Measurements from ENCODE around the gene SLC7A4. TPM values are rescaled to one million over a fixed set of nuclear protein-coding genes. Genes with fewer than 3 reads are reported as not detected.

SLC7A4 gene
- 0.27 and 0.29 TPM in 2 replicates for polyA plus RNA-seq (2011; rRNA removed)
- polyA minus RNA-seq (2011; rRNA and poly(A)+ RNA removed): 0.10 and 0.33 TPM in 2 replicates

- POLR2A ChIA-PET: no interaction called here
- TF ChIP-seq, protein P1, sequence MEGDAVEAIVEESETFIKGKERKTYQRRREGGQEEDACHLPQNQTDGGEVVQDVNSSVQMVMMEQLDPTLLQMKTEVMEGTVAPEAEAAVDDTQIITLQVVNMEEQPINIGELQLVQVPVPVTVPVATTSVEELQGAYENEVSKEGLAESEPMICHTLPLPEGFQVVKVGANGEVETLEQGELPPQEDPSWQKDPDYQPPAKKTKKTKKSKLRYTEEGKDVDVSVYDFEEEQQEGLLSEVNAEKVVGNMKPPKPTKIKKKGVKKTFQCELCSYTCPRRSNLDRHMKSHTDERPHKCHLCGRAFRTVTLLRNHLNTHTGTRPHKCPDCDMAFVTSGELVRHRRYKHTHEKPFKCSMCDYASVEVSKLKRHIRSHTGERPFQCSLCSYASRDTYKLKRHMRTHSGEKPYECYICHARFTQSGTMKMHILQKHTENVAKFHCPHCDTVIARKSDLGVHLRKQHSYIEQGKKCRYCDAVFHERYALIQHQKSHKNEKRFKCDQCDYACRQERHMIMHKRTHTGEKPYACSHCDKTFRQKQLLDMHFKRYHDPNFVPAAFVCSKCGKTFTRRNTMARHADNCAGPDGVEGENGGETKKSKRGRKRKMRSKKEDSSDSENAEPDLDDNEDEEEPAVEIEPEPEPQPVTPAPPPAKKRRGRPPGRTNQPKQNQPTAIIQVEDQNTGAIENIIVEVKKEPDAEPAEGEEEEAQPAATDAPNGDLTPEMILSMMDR (IDR thresholded peaks at IDR 0.05; ENCODE audit: insufficient read depth, low read depth, low read length): no peak
- H3K4me3 ChIP-seq (ENCODE audit: low read depth, low read length): peak within 1 kb of the TSS; percentile 7; the same call in 1 of the 2 replicates
These were observed at the start of gene SLC7A4 for GRCh38 chr22:21032037-21032867. TSS of gene SLC7A4 (minus strand) at chr22:21032561. CDS start at chr22:21031812, 749 bp downstream.

DNA sequence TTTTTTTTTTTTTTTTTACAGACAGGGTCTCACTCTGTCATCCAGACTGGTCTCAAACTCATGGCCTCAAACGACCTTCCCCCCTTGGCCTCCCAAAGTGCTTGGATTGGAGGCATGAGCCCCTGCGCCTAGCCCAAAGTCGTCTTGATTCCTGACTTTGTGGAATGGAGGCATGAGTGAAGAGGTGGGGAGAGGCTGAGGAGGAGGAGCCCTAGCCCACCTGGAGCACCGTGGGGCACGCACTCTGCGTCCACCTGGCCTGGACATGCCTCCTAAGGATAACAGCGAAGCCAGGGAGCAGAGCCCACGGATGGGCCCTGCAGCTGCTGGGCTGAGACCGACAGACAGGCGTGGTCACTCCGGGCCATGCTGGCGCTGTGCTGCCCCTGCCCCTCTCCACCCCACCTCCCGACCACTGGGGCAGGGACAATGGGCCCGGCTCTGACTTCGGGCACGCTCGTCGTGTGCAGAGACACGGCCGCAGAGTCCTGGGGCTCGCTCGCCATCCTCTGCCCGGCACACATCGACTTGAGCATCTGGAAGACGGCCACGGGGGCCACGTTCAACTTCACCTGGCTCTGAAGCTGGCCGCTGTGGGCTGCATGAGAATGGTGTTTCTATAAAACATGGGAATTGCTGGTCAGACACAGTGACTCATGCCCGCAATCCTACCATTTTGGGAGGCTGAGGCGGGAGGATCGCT, 48.2 kb upstream of the SLC7A4 start:
- CTCF ChIA-PET: no interaction called here
- POLR2A ChIA-PET: no interaction called here

More at GRCh38 chr22:21032037-21032867, at the start of gene SLC7A4:
- CTCF ChIA-PET: interaction anchor here (1.0 to 2.3 kb wide), 2 partner anchors 11 to 12 kb away, joined by 3 to 14 read pairs; no protein-coding TSS in a partner anchor
- Histone ChIP-seq H3K27me3 (ENCODE audit: control insufficient read depth, insufficient read depth, low read length) (peaks cover 4% of the 10 kb centered on the region; the same call in 1 of the 2 replicates), H3K36me3 (ENCODE audit: control insufficient read depth, insufficient read depth, low read length) (no peaks in the 10 kb centered on the region)
- no peak for DNase-seq (ENCODE audit: low read depth)

DNA sequence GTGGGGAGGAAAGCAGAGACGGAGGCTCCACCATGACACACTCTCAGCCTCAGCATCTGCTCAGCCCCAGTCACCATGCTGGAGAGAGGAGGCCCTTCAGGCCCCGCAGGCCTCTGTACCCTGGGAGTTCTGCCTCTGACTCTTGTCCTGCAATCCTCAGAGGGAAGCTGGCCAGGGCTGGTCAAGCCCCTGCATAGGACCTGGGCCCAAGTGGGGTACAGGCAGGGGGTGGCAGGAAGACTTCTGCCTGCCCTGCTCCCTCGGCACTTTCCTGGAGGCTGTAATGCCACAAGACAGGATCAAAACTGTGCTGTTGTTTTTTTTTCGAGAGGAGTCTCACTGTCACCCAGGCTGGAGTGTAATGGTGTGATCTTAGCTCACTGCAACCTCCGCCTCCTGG, 47.1 kb upstream of the SLC7A4 start:
- no peak for DNase-seq (ENCODE audit: low read depth)
- H3K36me3 ChIP-seq (ENCODE audit: control insufficient read depth, insufficient read depth, low read length): no peaks in the 10 kb centered on the region
- CTCF ChIA-PET: no interaction called here
- POLR2A ChIA-PET: no interaction called here
- no peaks in the 10 kb centered on the region for H3K27me3 ChIP-seq (ENCODE audit: control insufficient read depth, insufficient read depth, low read length)
- H3K4me3 ChIP-seq (ENCODE audit: low read depth, low read length): no peak overlapping the region
- TF ChIP-seq, protein P1 (IDR thresholded peaks at IDR 0.05; ENCODE audit: insufficient read depth, low read depth, low read length): no peak

More for the DNA sequence above, 48.2 kb upstream of the SLC7A4 start:
- TF ChIP-seq, protein P1 (IDR thresholded peaks at IDR 0.05; ENCODE audit: insufficient read depth, low read depth, low read length): no peak
- DNase-seq (ENCODE audit: low read depth): no peak
- no peak overlapping the region for H3K4me3 ChIP-seq (ENCODE audit: low read depth, low read length)
- no peaks in the 10 kb centered on the region for H3K27me3 ChIP-seq (ENCODE audit: control insufficient read depth, insufficient read depth, low read length)
- no peaks in the 10 kb centered on the region for H3K36me3 ChIP-seq (ENCODE audit: control insufficient read depth, insufficient read depth, low read length)

- POLR2A ChIA-PET: no interaction called here
- CTCF ChIA-PET: no interaction called here
- no peak for DNase-seq (ENCODE audit: low read depth)
- TF ChIP-seq, protein P1 (IDR thresholded peaks at IDR 0.05; ENCODE audit: insufficient read depth, low read depth, low read length): no peak
- Histone ChIP-seq H3K4me3 (ENCODE audit: low read depth, low read length) (no peak overlapping the region), H3K27me3 (ENCODE audit: control insufficient read depth, insufficient read depth, low read length) (no peaks in the 10 kb centered on the region), H3K36me3 (ENCODE audit: control insufficient read depth, insufficient read depth, low read length) (no peaks in the 10 kb centered on the region)
These were observed 46.6 kb upstream of the SLC7A4 start for GRCh38 chr22:21078916-21079315.

GRCh38 chr22:21077884-21078508, 45.6 kb upstream of the SLC7A4 start:
- TF ChIP-seq, protein P1 (IDR thresholded peaks at IDR 0.05; ENCODE audit: insufficient read depth, low read depth, low read length): no peak
- H3K36me3 ChIP-seq (ENCODE audit: control insufficient read depth, insufficient read depth, low read length): no peaks in the 10 kb centered on the region
- no peaks in the 10 kb centered on the region for H3K27me3 ChIP-seq (ENCODE audit: control insufficient read depth, insufficient read depth, low read length)
- H3K4me3 ChIP-seq (ENCODE audit: low read depth, low read length): no peak overlapping the region
- POLR2A ChIA-PET: no interaction called here
- no peak for DNase-seq (ENCODE audit: low read depth)
- CTCF ChIA-PET: no interaction called here
